ENCODE data around the gene UBE3D.
A peak's percentile ranks its signal among the peaks of the same experiment; 100 is the strongest.

The UBE3D gene
- 11.0 to 13.1 reads per million in 2 experiments for total RNA-seq

- peak; percentile 87 for DNase-seq (ENCODE audit: low read depth)
Observed at GRCh38 chr6:83065511-83066192, at the start of gene UBE3D. UBE3D (minus strand) TSS chr6:83065841; CDS start chr6:83065718, 123 bp downstream.

- no peak for DNase-seq (ENCODE audit: low read depth)
Observed at GRCh38 chr6:83114164-83114563, 48.5 kb upstream of the UBE3D start.

- DNase-seq (ENCODE audit: low read depth) = no peak
Observed at GRCh38 chr6:83113258-83113657, 47.6 kb upstream of the UBE3D start.

- DNase-seq (ENCODE audit: low read depth) = no peak
Observed at GRCh38 chr6:83108378-83108777, 42.7 kb upstream of the UBE3D start.

GRCh38 chr6:83098589-83098988 is 32.9 kb upstream of the UBE3D start:
- no peak for DNase-seq (ENCODE audit: low read depth)

- no peak for DNase-seq (ENCODE audit: low read depth)
Observed at GRCh38 chr6:83097675-83098074, 32.0 kb upstream of the UBE3D start.

- DNase-seq (ENCODE audit: low read depth) = no peak
Observed at GRCh38 chr6:83097204-83097603, 31.6 kb upstream of the UBE3D start.

GRCh38 chr6:83096791-83097190 is 31.1 kb upstream of the UBE3D start:
- no peak for DNase-seq (ENCODE audit: low read depth)

- no peak for DNase-seq (ENCODE audit: low read depth)
Observed at GRCh38 chr6:83092756-83093399, 27.2 kb upstream of the UBE3D start.

- DNase-seq (ENCODE audit: low read depth) = no peak
Observed at GRCh38 chr6:83086751-83087150, 21.1 kb upstream of the UBE3D start.

GRCh38 chr6:83083476-83083875 is 17.8 kb upstream of the UBE3D start:
- DNase-seq (ENCODE audit: low read depth) = no peak

GRCh38 chr6:83073615-83074014 is 8.0 kb upstream of the UBE3D start:
- DNase-seq (ENCODE audit: low read depth) = no peak

- DNase-seq (ENCODE audit: low read depth) = no peak
Observed at GRCh38 chr6:83072726-83073125, 7.1 kb upstream of the UBE3D start.

- DNase-seq (ENCODE audit: low read depth) = no peak
Observed at GRCh38 chr6:83071707-83072106, 6.1 kb upstream of the UBE3D start.

GRCh38 chr6:83071023-83071422 is 5.4 kb upstream of the UBE3D start:
- no peak for DNase-seq (ENCODE audit: low read depth)

- DNase-seq (ENCODE audit: low read depth) = no peak
Observed at GRCh38 chr6:83069633-83070032, 4.0 kb upstream of the UBE3D start.

GRCh38 chr6:83068616-83069015 is 3.0 kb upstream of the UBE3D start:
- no peak for DNase-seq (ENCODE audit: low read depth)

GRCh38 chr6:83067448-83068439 is 2.1 kb upstream of the UBE3D start, which contains the start of gene DOP1A:
DOP1A (plus strand) TSS chr6:83067671; CDS start chr6:83096978, 29,307 bp downstream.
- DNase-seq (ENCODE audit: low read depth) = peak; percentile 92

- DNase-seq (ENCODE audit: low read depth) = no peak
Observed at GRCh38 chr6:83062225-83062624, 3.4 kb downstream of the UBE3D start.

GRCh38 chr6:83061190-83061589 is 4.5 kb downstream of the UBE3D start:
- no peak for DNase-seq (ENCODE audit: low read depth)

GRCh38 chr6:83057705-83058321 is 7.8 kb downstream of the UBE3D start:
- no peak for DNase-seq (ENCODE audit: low read depth)

Measured in T follicular helper cell (primary cell).